ENCODE measurements around the gene EHD4. TPM values are rescaled to one million over a fixed set of nuclear protein-coding genes. Genes with fewer than 3 reads are reported as not detected.

EHD4 gene
- total and polyA plus RNA-seq, 9 donors = 8.8 to 23.3 (median 13.7) TPM

- no peaks in the 10 kb centered on the region for H3K9me3 ChIP-seq
- H3K27me3 ChIP-seq = no peaks in the 10 kb centered on the region
- WGBS, 3 donors = 88 to 90% (median 89%) methylated on average over 14 of the region's 14 CpGs
- peaks cover 3% of the 10 kb centered on the region for H3K4me1 ChIP-seq (ENCODE audit: insufficient read depth)
- no peak for DNase-seq
- TF ChIP-seq CTCF (IDR thresholded peaks at IDR 0.05) = no peak
- TF ChIP-seq POLR2A (IDR thresholded peaks at IDR 0.05) = no peak
- no peak for TF ChIP-seq EP300 (IDR thresholded peaks at IDR 0.05)
- H3K27ac ChIP-seq = no peak overlapping the region
- intact Hi-C loops (cut with DNase I) = loop anchor here in 1 of 4 donors (10.0 kb wide), 1 partner anchor 788 kb away; no protein-coding TSS in a partner anchor
- no peak overlapping the region for H3K4me3 ChIP-seq
- no peaks in the 10 kb centered on the region for H3K36me3 ChIP-seq
These were observed 125.2 kb downstream of the EHD4 start for GRCh38 chr15:41847206-41847605.

Small RNA genes within 50 kb of the gene (microRNA-seq; reads per million reads assigned to microRNA genes)
- gene MIR4310 = 0 reads per million in 3 donors

Small RNA genes within 50 kb of the gene (small RNA-seq; reads per million reads assigned to genes)
- gene MIR4310 = not detected
- not detected for gene RNA5SP393

Other genes starting within 250 kb of the EHD4 start
- 10 to 100 TPM; 18.4 to 46.9 (median 38.9) TPM for gene MAPKBP1, start 198.1 kb downstream of the EHD4 start, total RNA-seq
- gene MAPKBP1, start 198.1 kb downstream of the EHD4 start, polyA plus RNA-seq = 10 to 100 TPM; 10.6 to 18.7 TPM
- gene JMJD7, start 144.5 kb downstream of the EHD4 start, total RNA-seq = 10 to 100 TPM; 13.8 to 21.4 (median 15.6) TPM
- 10 to 100 TPM in 1 of 2 donors, 1 to 10 TPM in 1; 3.0 to 11.4 TPM for gene JMJD7, start 144.5 kb downstream of the EHD4 start, polyA plus RNA-seq
- gene PLA2G4B, start 133.7 kb downstream of the EHD4 start, total RNA-seq = 10 to 100 TPM in 4 of 7 donors, 1 to 10 TPM in 3; 4.8 to 17.5 (median 12.8) TPM
- 10 to 100 TPM in 1 of 2 donors, 1 to 10 TPM in 1; 8.6 to 10.6 TPM for gene PLA2G4B, start 133.7 kb downstream of the EHD4 start, polyA plus RNA-seq
- gene SPTBN5, start 78.5 kb downstream of the EHD4 start, total RNA-seq = 1 to 10 TPM in 2 of 7 donors, under 1 TPM in 5; 0.30 to 1.5 (median 0.77) TPM
- under 1 TPM; 0.28 to 0.80 TPM for gene SPTBN5, start 78.5 kb downstream of the EHD4 start, polyA plus RNA-seq
- gene PLA2G4E, start 48.5 kb upstream of the EHD4 start, total RNA-seq = under 1 TPM in 1 of 7 donors, not detected in 6; 0.11 TPM
- under 1 TPM in 1 of 2 donors, not detected in 1; 0.02 TPM for gene PLA2G4E, start 48.5 kb upstream of the EHD4 start, polyA plus RNA-seq
- gene PLA2G4D, start 122.0 kb upstream of the EHD4 start, total RNA-seq = under 1 TPM in 2 of 7 donors, not detected in 5; 0.11 to 0.12 TPM
- not detected for gene PLA2G4D, start 122.0 kb upstream of the EHD4 start, polyA plus RNA-seq
- gene PLA2G4F, start 184.1 kb upstream of the EHD4 start, total RNA-seq = under 1 TPM in 3 of 7 donors, not detected in 4; 0.12 to 0.23 (median 0.23) TPM
- under 1 TPM in 1 of 2 donors, not detected in 1; 0.07 TPM for gene PLA2G4F, start 184.1 kb upstream of the EHD4 start, polyA plus RNA-seq
- 10 to 100 TPM; 34.8 to 58.7 (median 50.2) TPM for gene VPS39, start 235.7 kb upstream of the EHD4 start, total RNA-seq
- gene VPS39, start 235.7 kb upstream of the EHD4 start, polyA plus RNA-seq = 10 to 100 TPM; 30.3 to 61.5 TPM

All from ovary (tissue), 9 donors.